Activated CD4-positive, alpha-beta T cell treated with anti-CD3 and anti-CD28 coated beads, Interleukin-2, amount 10 ng/mL, durations not matched to agents 24 days and 14 days (primary cell): ENCODE data around the gene MAK. TPM values are rescaled to one million over a fixed set of nuclear protein-coding genes. Genes with fewer than 3 reads are reported as not detected.
"Not testable (repeated sequence)": the region's sequence is repeated elsewhere in the genome, so short reads cannot be mapped to it uniquely, and the experiment has no call there.

ENCODE experiments used
- DNase-seq: peaks from one replicate; pipeline ENCODE4 v3.0.0; 2022
- H3K27ac Mint-ChIP-seq: one replicate; pipeline ENCODE4 v1.8.0; 2022; ENCODE audit warnings: mild to moderate bottlenecking, mixed read lengths
- H3K27me3 Mint-ChIP-seq: one replicate; pipeline ENCODE4 v1.8.0; 2022; ENCODE audit warnings: mixed read lengths
- H3K36me3 Mint-ChIP-seq: one replicate; pipeline ENCODE4 v1.8.0; 2022; ENCODE audit warnings: low read depth, mild to moderate bottlenecking, mixed read lengths
- H3K4me1 Mint-ChIP-seq: one replicate; pipeline ENCODE4 v1.8.0; 2021; ENCODE audit warnings: mixed read lengths
- H3K4me3 Mint-ChIP-seq: one replicate; pipeline ENCODE4 v1.8.0; 2022; ENCODE audit warnings: mild to moderate bottlenecking, moderate library complexity, mixed read lengths
- H3K9me3 Mint-ChIP-seq: one replicate; pipeline ENCODE4 v1.8.0; 2021; ENCODE audit warnings: mixed read lengths
- intact Hi-C: fragments of 100-400 bp; cut with micrococcal nuclease; formaldehyde crosslinking; loops from one replicate; pipeline ENCODE4 v1.15.1; 2023
- total RNA-seq: library from RNA; stranded (reverse); gene quantifications from 2 replicates; pipeline ENCODE4 v1.2.3, GENCODE V29; 2022

MAK gene
- total RNA-seq, 1 donor from 2014 or later, result 0.58 TPM

- peaks cover 2% of the 10 kb centered on the region for H3K36me3 Mint-ChIP-seq
- no peaks in the 10 kb centered on the region for H3K4me1 Mint-ChIP-seq
- H3K4me3 Mint-ChIP-seq, result no peak overlapping the region
- H3K27ac Mint-ChIP-seq, result no peak overlapping the region
- no peaks in the 10 kb centered on the region for H3K9me3 Mint-ChIP-seq
- intact Hi-C loops, result no loop called here
- H3K27me3 Mint-ChIP-seq, result no peaks in the 10 kb centered on the region
- DNase-seq, result no peak
Observed at GRCh38 chr6:10793035-10793434, 45.3 kb downstream of the MAK start.

- no peak overlapping the region for H3K4me3 Mint-ChIP-seq
- no peak for DNase-seq
- H3K4me1 Mint-ChIP-seq, result no peaks in the 10 kb centered on the region
- peaks cover 2% of the 10 kb centered on the region for H3K36me3 Mint-ChIP-seq
- intact Hi-C loops, result no loop called here
- no peaks in the 10 kb centered on the region for H3K27me3 Mint-ChIP-seq
- H3K9me3 Mint-ChIP-seq, result no peaks in the 10 kb centered on the region
- no peak overlapping the region for H3K27ac Mint-ChIP-seq
Observed at GRCh38 chr6:10792101-10792500, 46.2 kb downstream of the MAK start.

GRCh38 chr6:10791673-10792072, 46.7 kb downstream of the MAK start:
- intact Hi-C loops, result no loop called here
- no peaks in the 10 kb centered on the region for H3K4me1 Mint-ChIP-seq
- no peak overlapping the region for H3K27ac Mint-ChIP-seq
- no peaks in the 10 kb centered on the region for H3K27me3 Mint-ChIP-seq
- H3K9me3 Mint-ChIP-seq, result no peaks in the 10 kb centered on the region
- H3K36me3 Mint-ChIP-seq, result peaks cover 2% of the 10 kb centered on the region
- DNase-seq, result no peak
- H3K4me3 Mint-ChIP-seq, result no peak overlapping the region

DNA sequence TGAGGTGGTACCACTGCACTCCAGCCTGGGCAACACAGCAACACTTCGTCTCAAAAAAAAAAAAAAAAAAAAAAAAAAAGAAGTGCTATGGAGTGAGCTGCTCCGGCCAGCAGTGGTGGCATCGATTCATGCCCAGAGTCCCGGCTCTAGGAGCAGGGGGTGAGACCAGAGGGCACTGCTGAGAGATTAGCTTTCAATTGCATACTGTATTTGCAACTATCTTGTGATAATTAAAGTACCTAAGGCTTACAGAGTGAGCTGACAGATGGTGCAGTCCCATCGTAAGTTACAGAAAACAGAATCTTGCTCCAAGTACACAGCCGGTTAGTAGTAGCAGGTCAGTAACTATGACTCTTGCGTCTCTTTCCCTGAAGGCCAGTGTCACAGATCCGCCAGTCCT, 59.3 kb downstream of the MAK start:
- Mint-ChIP-seq H3K4me3 (no peak overlapping the region), H3K27ac (no peak overlapping the region), H3K9me3 (no peaks in the 10 kb centered on the region), H3K4me1 (peaks cover 6% of the 10 kb centered on the region), H3K36me3 (peaks cover 17% of the 10 kb centered on the region), H3K27me3 (no peaks in the 10 kb centered on the region)
- intact Hi-C loops, result no loop called here
- DNase-seq, result no peak

GRCh38 chr6:10778230-10778629, 60.1 kb downstream of the MAK start:
- intact Hi-C loops, result no loop called here
- DNase-seq, result no peak
- H3K4me3 Mint-ChIP-seq, result no peak overlapping the region
- no peak overlapping the region for H3K27ac Mint-ChIP-seq
- peaks cover 16% of the 10 kb centered on the region for H3K36me3 Mint-ChIP-seq
- peaks cover 6% of the 10 kb centered on the region for H3K4me1 Mint-ChIP-seq
- no peaks in the 10 kb centered on the region for H3K9me3 Mint-ChIP-seq
- H3K27me3 Mint-ChIP-seq, result no peaks in the 10 kb centered on the region

- no peak overlapping the region for H3K27ac Mint-ChIP-seq
- no peaks in the 10 kb centered on the region for H3K9me3 Mint-ChIP-seq
- H3K27me3 Mint-ChIP-seq, result no peaks in the 10 kb centered on the region
- no peaks in the 10 kb centered on the region for H3K4me1 Mint-ChIP-seq
- peaks cover 7% of the 10 kb centered on the region for H3K36me3 Mint-ChIP-seq
- H3K4me3 Mint-ChIP-seq, result no peak overlapping the region
- intact Hi-C loops, result no loop called here
- no peak for DNase-seq
Observed at GRCh38 chr6:10771371-10771894, 66.9 kb downstream of the MAK start.

- Mint-ChIP-seq H3K27me3 (no peaks in the 10 kb centered on the region), H3K27ac (no peak overlapping the region), H3K4me1 (no peaks in the 10 kb centered on the region), H3K36me3 (peaks cover 7% of the 10 kb centered on the region), H3K4me3 (no peak overlapping the region), H3K9me3 (no peaks in the 10 kb centered on the region)
- DNase-seq, result no peak
- intact Hi-C loops, result no loop called here
Observed at GRCh38 chr6:10769419-10769818, 68.9 kb downstream of the MAK start.

GRCh38 chr6:10763006-10763405, 75.3 kb downstream of the MAK start:
- intact Hi-C loops, result no loop called here
- Mint-ChIP-seq H3K4me3 (no peak overlapping the region), H3K27me3 (no peaks in the 10 kb centered on the region)

DNA sequence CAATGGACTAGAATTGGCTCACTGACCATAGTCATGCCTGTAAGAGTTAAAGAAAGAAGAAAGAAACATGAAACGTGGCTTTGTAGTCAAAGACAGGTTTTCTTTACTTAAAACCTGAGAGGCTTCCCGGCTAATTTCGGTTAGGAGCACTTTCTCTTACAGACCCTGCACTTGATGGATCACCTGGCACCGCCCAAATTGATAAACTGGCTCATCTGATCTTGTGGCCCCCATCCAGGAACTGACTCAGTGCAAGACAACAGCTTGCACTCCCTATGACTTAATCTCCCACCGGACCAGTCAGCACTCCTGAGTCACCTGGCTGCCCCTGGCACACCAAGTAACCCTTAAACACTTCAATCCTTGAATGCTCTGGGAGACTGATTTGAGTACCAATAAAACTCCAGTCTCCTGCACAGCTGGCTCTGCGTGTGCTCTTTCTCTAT, 78.4 kb downstream of the MAK start:
- Mint-ChIP-seq H3K4me3 (no peak overlapping the region), H3K4me1 (peaks cover 14% of the 10 kb centered on the region), H3K36me3 (peaks cover 47% of the 10 kb centered on the region), H3K9me3 (peaks cover 4% of the 10 kb centered on the region), H3K27me3 (no peaks in the 10 kb centered on the region), H3K27ac (no peak overlapping the region)
- DNase-seq, result no peak
- intact Hi-C loops, result no loop called here

More at GRCh38 chr6:10763006-10763405, 75.3 kb downstream of the MAK start:
- H3K9me3 Mint-ChIP-seq, result peaks cover 4% of the 10 kb centered on the region
- DNase-seq, result no peak
- H3K4me1 Mint-ChIP-seq, result peaks cover 6% of the 10 kb centered on the region
- H3K36me3 Mint-ChIP-seq, result peaks cover 22% of the 10 kb centered on the region
- H3K27ac Mint-ChIP-seq, result no peak overlapping the region

DNA sequence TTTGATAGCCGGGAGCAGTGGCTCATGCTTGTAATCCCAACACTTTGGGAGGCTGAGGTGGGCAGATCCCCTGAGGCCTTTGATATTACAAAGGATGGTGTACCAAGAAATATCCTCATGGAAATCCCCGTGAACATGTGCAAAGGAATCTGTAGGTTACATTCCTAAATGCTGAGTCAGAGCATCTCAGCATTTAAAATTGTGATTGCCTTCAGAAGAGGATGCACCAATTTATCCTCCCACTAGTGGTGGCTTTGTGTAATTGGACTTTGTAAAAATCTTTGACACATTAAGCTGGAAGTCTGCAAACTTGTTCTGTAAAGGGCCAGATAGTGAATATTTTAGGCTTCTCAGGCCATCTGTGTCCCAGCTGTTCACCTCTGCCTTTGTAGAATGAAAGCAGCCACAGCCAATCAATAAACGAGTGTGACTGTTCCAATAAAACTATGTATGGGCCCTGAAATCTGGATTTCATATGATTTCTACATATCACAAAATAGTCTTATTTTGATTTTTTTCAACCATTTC, 79.0 kb downstream of the MAK start:
- Mint-ChIP-seq H3K27me3 (no peaks in the 10 kb centered on the region), H3K9me3 (peaks cover 4% of the 10 kb centered on the region), H3K36me3 (peaks cover 52% of the 10 kb centered on the region), H3K27ac (peak overlapping the region; percentile 45), H3K4me1 (peaks cover 19% of the 10 kb centered on the region), H3K4me3 (no peak overlapping the region)
- intact Hi-C loops, result no loop called here
- DNase-seq, result no peak

DNA sequence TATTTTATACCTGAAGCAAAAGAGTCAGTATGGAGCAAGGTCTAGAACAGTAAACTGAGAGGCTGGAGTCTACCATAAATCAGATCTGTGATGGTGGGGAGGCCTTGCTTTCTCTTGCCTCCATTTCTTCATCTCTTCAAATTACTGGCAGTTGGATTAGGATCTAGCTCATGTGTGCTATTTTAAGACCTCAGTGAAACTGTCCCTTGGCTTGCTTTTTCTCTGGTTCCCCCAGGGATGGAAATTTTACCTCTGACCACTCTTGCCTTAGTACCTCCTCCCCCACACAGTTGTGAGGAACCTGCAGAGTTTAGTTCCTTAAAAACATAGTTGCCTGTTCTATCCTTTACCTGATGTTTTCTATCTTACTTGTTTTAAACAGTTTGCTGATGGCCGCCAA, 82.3 kb downstream of the MAK start:
- intact Hi-C loops, result no loop called here
- no peak overlapping the region for H3K4me3 Mint-ChIP-seq
- no peak for DNase-seq
- H3K27me3 Mint-ChIP-seq, result no peaks in the 10 kb centered on the region
- H3K36me3 Mint-ChIP-seq, result peaks cover 64% of the 10 kb centered on the region
- peak overlapping the region; percentile 3 for H3K27ac Mint-ChIP-seq
- H3K4me1 Mint-ChIP-seq, result peaks cover 36% of the 10 kb centered on the region
- peaks cover 4% of the 10 kb centered on the region for H3K9me3 Mint-ChIP-seq

DNA sequence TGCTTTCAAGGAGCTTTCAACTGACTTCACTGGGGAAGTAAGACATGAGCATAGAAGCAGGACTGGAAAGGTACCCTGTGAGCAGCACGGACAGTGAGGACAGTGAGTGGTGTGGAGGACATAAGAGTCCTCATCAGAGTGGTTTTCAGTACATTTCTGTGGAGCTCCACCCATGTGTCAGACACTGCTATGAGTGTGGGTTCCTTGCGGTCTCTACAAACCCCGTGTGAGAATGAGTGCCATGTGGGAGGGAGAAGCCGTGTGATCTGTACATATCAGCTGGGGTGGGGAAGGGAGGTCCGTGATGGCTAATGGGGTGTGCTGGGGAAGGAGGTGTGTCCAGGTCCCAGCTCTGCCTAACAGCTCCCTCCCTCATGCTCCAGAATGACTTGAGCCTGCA, 86.6 kb downstream of the MAK start:
- H3K9me3 Mint-ChIP-seq, H3K27ac Mint-ChIP-seq, H3K27me3 Mint-ChIP-seq, H3K4me3 Mint-ChIP-seq, intact Hi-C loops, DNase-seq: not testable (repeated sequence)
- Mint-ChIP-seq H3K4me1 (peaks cover 53% of the 10 kb centered on the region), H3K36me3 (peaks cover 57% of the 10 kb centered on the region)

DNA sequence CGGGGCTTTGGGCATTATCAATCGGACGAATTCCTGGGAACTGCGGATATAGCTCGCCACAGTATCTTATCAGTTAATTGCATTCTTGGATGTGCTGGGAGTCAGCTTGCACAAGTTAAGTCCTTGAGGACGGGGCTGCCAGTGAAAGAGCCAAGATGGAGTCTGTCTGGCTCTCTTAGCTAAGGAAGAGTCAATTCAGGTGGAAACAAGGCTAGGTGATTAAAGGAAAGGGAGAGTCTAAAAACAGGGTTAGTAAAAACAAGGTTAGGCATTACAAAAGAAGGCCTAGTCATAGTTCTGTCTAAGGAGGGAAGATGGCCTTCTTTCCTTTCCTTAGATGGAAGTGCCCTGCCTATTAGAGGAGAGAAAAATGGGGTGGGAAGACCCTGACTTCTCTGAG, 87.8 kb downstream of the MAK start:
- H3K9me3 Mint-ChIP-seq, intact Hi-C loops, H3K4me3 Mint-ChIP-seq, H3K27me3 Mint-ChIP-seq, H3K27ac Mint-ChIP-seq, DNase-seq: not testable (repeated sequence)
- H3K4me1 Mint-ChIP-seq, result peaks cover 58% of the 10 kb centered on the region
- peaks cover 48% of the 10 kb centered on the region for H3K36me3 Mint-ChIP-seq

GRCh38 chr6:10749734-10750133, 88.6 kb downstream of the MAK start:
- Mint-ChIP-seq H3K4me3 (peak overlapping the region; percentile 90), H3K36me3 (peaks cover 43% of the 10 kb centered on the region), H3K27me3 (no peaks in the 10 kb centered on the region), H3K4me1 (peaks cover 58% of the 10 kb centered on the region), H3K9me3 (no peaks in the 10 kb centered on the region), H3K27ac (peak overlapping the region; percentile 30)
- DNase-seq, result no peak
- intact Hi-C loops, result loop anchor here (5.0 to 10.0 kb wide), 2 partner anchors 222 to 485 kb away; partner anchors contain the start of gene NEDD9
